Heart right ventricle (tissue), 16 donors: ENCODE measurements around the gene SALL2. TPM values are rescaled to one million over a fixed set of nuclear protein-coding genes. Genes with fewer than 3 reads are reported as not detected.

Experiments used
- ATAC-seq, 8 donors: fragments of 200-7000 bp; cut with Tn5 transposase; one replicate each; pipeline ENCODE4 v1.9.1; 2020; ENCODE audit warnings: mild to moderate bottlenecking in 8 of 8, moderate library complexity in 8 of 8, moderate number of reproducible peaks in 1 of 8
- DNase-seq, 2 donors: peaks; one replicate each; pipeline ENCODE4 v3.0.0-alpha.2; 2020
- H3K27ac ChIP-seq, 10 donors: fragments of 200-600 bp; sonication (generic) in 2 of 10; one replicate each; pipeline versions ENCODE4 v1.5.0 to v1.8.0; 2020 to 2022; ENCODE audit warnings: mild to moderate bottlenecking in 3 of 10
- H3K27me3 ChIP-seq, 7 donors: fragments of 200-600 bp; one replicate each; pipeline ENCODE4 v1.8.0; 2021 to 2022; ENCODE audit warnings: mild to moderate bottlenecking in 2 of 7
- H3K36me3 ChIP-seq, 9 donors: fragments of 200-600 bp; sonication (generic) in 1 of 9; one replicate each; pipeline versions ENCODE4 v1.5.0 to v1.8.0; 2020 to 2022; ENCODE audit warnings: mild to moderate bottlenecking in 2 of 9
- H3K4me1 ChIP-seq, 9 donors: fragments of 200-600 bp; sonication (generic) in 1 of 9; one replicate each; pipeline versions ENCODE4 v1.5.0 to v1.8.0; 2020 to 2022; ENCODE audit warnings: mild to moderate bottlenecking in 4 of 9
- H3K4me3 ChIP-seq, 10 donors: fragments of 200-600 bp; sonication (generic) in 2 of 10; one replicate each; pipeline versions ENCODE4 v1.5.0 to v1.8.0; 2020 to 2022; ENCODE audit warnings: mild to moderate bottlenecking in 7 of 10, moderate library complexity in 2 of 10
- H3K9me3 ChIP-seq, 11 donors: fragments of 200-600 bp in 10 of 11; sonication (generic) in 2 of 11; one replicate each; pipeline versions ENCODE4 v1.5.0 to v1.8.0; 2013 to 2022; ENCODE audit warnings: mild to moderate bottlenecking in 2 of 11, control low read depth in 1 of 11, moderate library complexity in 1 of 11
- CTCF ChIP-seq, 9 donors: fragments of 200-600 bp; sonication (generic) in 2 of 9; IDR thresholded peaks; one replicate each; pipeline versions ENCODE4 v1.5.0 to v1.8.0; 2021 to 2022; ENCODE audit warnings: antibody characterized with exemption in 9 of 9, mild to moderate bottlenecking in 5 of 9, moderate library complexity in 1 of 9
- WGBS, 2 donors: extraction: QIAGEN DNeasy Blood & Tissue Kit; methylation state at CpG; one replicate each; pipeline ENCODE4 v1.1.7; 2013; ENCODE audit warnings: inconsistent platforms in 1 of 2; 5-methylcytosine and 5-hydroxymethylcytosine counted together
- intact Hi-C, 10 donors: fragments of 100-400 bp; cut with DNase I; formaldehyde crosslinking; loops; one replicate each; pipeline versions ENCODE4 v1.11.1 to v1.14.2; 2022
- polyA plus RNA-seq, 2 donors: library from polyadenylated mRNA; stranded (reverse); fragments of 200-250 nt; gene quantifications; one replicate each; pipeline ENCODE4 v1.2.3, GENCODE V29; 2013
- total RNA-seq, 10 donors: library from RNA; stranded (reverse); fragmentation: NEBNext Ultra II Directional in 3 of 10; extraction: Animal tissue kit (Norgen Biotek cat#: 25700) in 3 of 10; gene quantifications; one replicate each; pipeline versions ENCODE4 v1.2.1 to v1.2.4, GENCODE V29; 2021 to 2023
- donor health status: Arrhythmogenic right ventricular cardiomyopathy.
- donor health status: ischemic (EF 13 %, LVEDD 7.1; RV severe dilation, severe dysfunction).
- donor health status: healthy with polysubstance abuse.
- donor health status: DM: no; HTN: yes; CAD: no.
- donor health status: DM: no; HTN: no; CAD: no.
- donor health status: ischemic (EF 25% LVEDD 6.9; RV normal size, moderate dysfunction).
- donor health status: ischemic (EF 25% LVEDD 5.7; RV mildly dilated, moderate dysfunction).
- donor health status: healthy.
- donor health status: DM: yes; HTN: yes; CAD: no.
- donor health status: Ischemic cardiomyopathy.
- donor health status: ischemic (EF 35%, LVEDD 5.7; RV mildly dilated, moderate dysfunction).
- donor health status: nonischemic (EF 11% LVEDD 7.7; RV severe dilation, severe dysfunction).
- donor health status: DM: yes; HTN: yes; CAD: no.
- donor health status: PGD.
- donor health status: ischemic (EF 29% LVEDD 5.4; RV normal size, mild dysfunction).
- donor health status: nonischemic (EF 23%, LVEDD 6.1; RV moderate dilation, normal function).

SALL2 gene
- total and polyA plus RNA-seq, 12 donors: 1.1 to 6.6 (median 3.8) TPM

DNA sequence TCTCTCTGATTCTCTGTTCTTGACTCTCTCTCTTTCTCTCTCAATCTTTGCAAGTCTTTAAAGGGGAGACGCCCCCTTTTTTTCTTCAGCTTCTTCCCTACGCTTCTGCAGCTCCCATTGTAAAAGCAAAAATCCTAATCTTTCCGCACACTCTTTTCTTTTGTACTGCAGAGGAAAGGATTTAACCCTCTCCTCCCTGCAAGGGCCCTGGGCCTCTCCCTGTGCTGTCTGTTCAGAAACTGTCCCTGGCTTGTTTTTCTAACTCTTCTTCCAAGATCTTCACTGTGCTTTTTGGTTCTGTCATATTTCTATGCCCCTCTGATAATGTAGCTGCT lies 10.9 kb upstream of the SALL2 start:
- no peak for DNase-seq
- H3K27ac ChIP-seq: no peak overlapping the region
- intact Hi-C loops: no loop called here
- peaks cover 0 to 14% (median 6%) of the 10 kb centered on the region in 9 donors for H3K4me1 ChIP-seq
- WGBS, 2 donors: 20 to 23% methylated on average over 3 of the region's 3 CpGs
- H3K36me3 ChIP-seq: no peaks in the 10 kb centered on the region
- ATAC-seq: no peak
- no peaks in the 10 kb centered on the region for H3K9me3 ChIP-seq
- H3K4me3 ChIP-seq: peak overlapping the region in 9 of 10 donors; percentile 5 to 47 (median 35)
- H3K27me3 ChIP-seq: peaks cover 0 to 98% (median 77%) of the 10 kb centered on the region in 7 donors
- no peak for TF ChIP-seq CTCF (IDR thresholded peaks at IDR 0.05)

- peaks cover 0 to 95% (median 75%) of the 10 kb centered on the region in 7 donors for H3K27me3 ChIP-seq
- WGBS, 2 donors: 2% methylated on average over 25 of the region's 25 CpGs
- intact Hi-C loops: no loop called here
These were observed 10.4 kb upstream of the SALL2 start for GRCh38 chr14:21536418-21537089.

GRCh38 chr14:21535545-21536417 lies 9.6 kb upstream of the SALL2 start:
- Histone ChIP-seq H3K4me1 (peaks cover 0 to 14% (median 6%) of the 10 kb centered on the region in 9 donors), H3K9me3 (no peaks in the 10 kb centered on the region), H3K27ac (no peak overlapping the region), H3K4me3 (peak overlapping the region in 7 of 10 donors; percentile 5 to 47 (median 42)), H3K27me3 (peaks cover 0 to 87% (median 70%) of the 10 kb centered on the region in 7 donors), H3K36me3 (no peaks in the 10 kb centered on the region)
- DNase-seq: no peak
- no peak for TF ChIP-seq CTCF (IDR thresholded peaks at IDR 0.05)
- peak in 2 of 8 donors; percentile 27 to 37 for ATAC-seq
- 21 to 26% methylated on average over 6 of the region's 6 CpGs for WGBS, 2 donors
- intact Hi-C loops: no loop called here

More at GRCh38 chr14:21536418-21537089, 10.4 kb upstream of the SALL2 start:
- Histone ChIP-seq H3K9me3 (no peaks in the 10 kb centered on the region), H3K4me3 (peak overlapping the region in 9 of 10 donors; percentile 5 to 47 (median 35)), H3K4me1 (peaks cover 0 to 14% (median 6%) of the 10 kb centered on the region in 9 donors), H3K27ac (no peak overlapping the region), H3K36me3 (no peaks in the 10 kb centered on the region)
- no peak for TF ChIP-seq CTCF (IDR thresholded peaks at IDR 0.05)
- ATAC-seq: peak in 3 of 8 donors; percentile 27 to 39 (median 35)
- DNase-seq: no peak

- no peak overlapping the region for H3K27ac ChIP-seq
- H3K27me3 ChIP-seq: peaks cover 0 to 76% (median 68%) of the 10 kb centered on the region in 7 donors
- intact Hi-C loops: no loop called here
- H3K4me3 ChIP-seq: no peak overlapping the region
- no peaks in the 10 kb centered on the region for H3K9me3 ChIP-seq
- DNase-seq (no peak), ATAC-seq (no peak)
- H3K4me1 ChIP-seq: peaks cover 0 to 14% (median 6%) of the 10 kb centered on the region in 9 donors
- H3K36me3 ChIP-seq: no peaks in the 10 kb centered on the region
- WGBS, 2 donors: 54 to 55% methylated on average over 4 of the region's 4 CpGs
- no peak for TF ChIP-seq CTCF (IDR thresholded peaks at IDR 0.05)
These were observed 8.4 kb upstream of the SALL2 start for GRCh38 chr14:21534576-21534975.
